Right lobe of liver (tissue), 6 donors: ENCODE data around the gene ZBTB7C. TPM values are rescaled to one million over a fixed set of nuclear protein-coding genes. Genes with fewer than 3 reads are reported as not detected.

Source experiments
- ATAC-seq, 4 donors: fragments of 200-7000 bp; cut with Tn5 transposase; one replicate each; pipeline ENCODE4 v1.9.1; 2020; ENCODE audit warnings: mild to moderate bottlenecking in 4 of 4, moderate library complexity in 4 of 4
- DNase-seq, 3 donors: peaks; one replicate each; pipeline ENCODE4 v3.0.0-alpha.2; 2020
- H3K27ac ChIP-seq, 3 donors: fragments of 200-600 bp; one replicate each; pipeline ENCODE4 v1.8.0; 2022
- H3K27me3 ChIP-seq, 2 donors: fragments of 200-600 bp; one replicate each; pipeline ENCODE4 v1.8.0; 2022
- H3K36me3 ChIP-seq, 4 donors: fragments of 200-600 bp; sonication (generic) in 1 of 4; one replicate each; pipeline versions ENCODE4 v1.5.1 to v1.8.0; 2017 to 2022; ENCODE audit warnings: control low read depth in 1 of 4
- H3K4me1 ChIP-seq, 4 donors: fragments of 200-600 bp; sonication (generic) in 1 of 4; one replicate each; pipeline versions ENCODE4 v1.5.1 to v1.8.0; 2017 to 2022; ENCODE audit warnings: control low read depth in 1 of 4
- H3K4me3 ChIP-seq, 3 donors: fragments of 200-600 bp; one replicate each; pipeline ENCODE4 v1.8.0; 2022
- H3K9me3 ChIP-seq, 4 donors: fragments of 200-600 bp; sonication (generic) in 1 of 4; one replicate each; pipeline versions ENCODE4 v1.5.1 to v1.8.0; 2017 to 2022; ENCODE audit warnings: control low read depth in 1 of 4
- POLR2A ChIP-seq: fragments of 450-650 bp; IDR thresholded peaks from one replicate; pipeline ENCODE4 v1.6.1; 2017; ENCODE audit warnings: antibody characterized with exemption, mild to moderate bottlenecking
- WGBS: methylation state at CpG from one replicate; pipeline ENCODE4 v1.1.6; 2018; ENCODE audit warnings: low coverage, low lambda C conversion rate; ENCODE audit not compliant: insufficient coverage; ENCODE audit errors: missing lambda C conversion rate; 5-methylcytosine and 5-hydroxymethylcytosine counted together
- intact Hi-C, 2 donors: fragments of 100-400 bp; cut with DNase I; formaldehyde crosslinking; loops; one replicate each; pipeline versions ENCODE4 v1.11.2 to v1.14.1; 2022
- total RNA-seq, 6 experiments: library from RNA; depleted of rRNA in 2 of 6; stranded (reverse); fragments of >200 nt in 2 of 6; fragmentation: NEBNext Ultra II Directional in 3 of 6; extraction: Animal tissue kit (Norgen Biotek cat#: 25700) in 3 of 6; gene quantifications; one replicate each; pipeline versions ENCODE4 v1.1.0 to v1.2.4, GENCODE V29; 2016 to 2023
- TF ChIP-seq, protein P1 (sequence below), 4 donors: fragments of 200-600 bp in 3 of 4; fragments of 450-650 bp in 1 of 4; IDR thresholded peaks; one replicate each; pipeline versions ENCODE4 v1.5.1 to v1.8.0; 2016 to 2022; ENCODE audit warnings: antibody characterized with exemption in 4 of 4, mild to moderate bottlenecking in 2 of 4
- donor health status: DM: no; HTN: yes; CAD: no.
- donor health status: DM: no; HTN: no; CAD: no.
- donor health status: DM: no; HTN: no; CAD: no.
- donor health status: DM: no; HTN: yes; CAD: no.
- donor health status: DM: no; HTN: yes; CAD: no.

ZBTB7C gene
- total RNA-seq, 6 experiments from 2014 or later, result 1.1 to 1.7 (median 1.3) TPM

- WGBS, result 93% methylated on average over 3 of the region's 5 CpGs
- Histone ChIP-seq H3K27me3 (no peaks in the 10 kb centered on the region), H3K27ac (no peak overlapping the region), H3K4me1 (no peaks in the 10 kb centered on the region), H3K4me3 (no peak overlapping the region), H3K36me3 (no peaks in the 10 kb centered on the region), H3K9me3 (no peaks in the 10 kb centered on the region)
- DNase-seq (peak in 1 of 3 donors; percentile 15), ATAC-seq (no peak)
- TF ChIP-seq, protein P1, sequence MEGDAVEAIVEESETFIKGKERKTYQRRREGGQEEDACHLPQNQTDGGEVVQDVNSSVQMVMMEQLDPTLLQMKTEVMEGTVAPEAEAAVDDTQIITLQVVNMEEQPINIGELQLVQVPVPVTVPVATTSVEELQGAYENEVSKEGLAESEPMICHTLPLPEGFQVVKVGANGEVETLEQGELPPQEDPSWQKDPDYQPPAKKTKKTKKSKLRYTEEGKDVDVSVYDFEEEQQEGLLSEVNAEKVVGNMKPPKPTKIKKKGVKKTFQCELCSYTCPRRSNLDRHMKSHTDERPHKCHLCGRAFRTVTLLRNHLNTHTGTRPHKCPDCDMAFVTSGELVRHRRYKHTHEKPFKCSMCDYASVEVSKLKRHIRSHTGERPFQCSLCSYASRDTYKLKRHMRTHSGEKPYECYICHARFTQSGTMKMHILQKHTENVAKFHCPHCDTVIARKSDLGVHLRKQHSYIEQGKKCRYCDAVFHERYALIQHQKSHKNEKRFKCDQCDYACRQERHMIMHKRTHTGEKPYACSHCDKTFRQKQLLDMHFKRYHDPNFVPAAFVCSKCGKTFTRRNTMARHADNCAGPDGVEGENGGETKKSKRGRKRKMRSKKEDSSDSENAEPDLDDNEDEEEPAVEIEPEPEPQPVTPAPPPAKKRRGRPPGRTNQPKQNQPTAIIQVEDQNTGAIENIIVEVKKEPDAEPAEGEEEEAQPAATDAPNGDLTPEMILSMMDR (IDR thresholded peaks at IDR 0.05), result peak; percentile 8 to 40 (median 22)
- TF ChIP-seq POLR2A, result no peak
- intact Hi-C loops, result loop anchor here in 1 of 2 donors (10.0 kb wide), 1 partner anchor 283 kb away; no protein-coding TSS in a partner anchor
Observed at GRCh38 chr18:48317781-48318381, 91.3 kb downstream of the ZBTB7C start.

GRCh38 chr18:48316177-48316576 lies 93.0 kb downstream of the ZBTB7C start:
- Histone ChIP-seq H3K4me3 (no peak overlapping the region), H3K9me3 (no peaks in the 10 kb centered on the region), H3K4me1 (no peaks in the 10 kb centered on the region), H3K36me3 (no peaks in the 10 kb centered on the region), H3K27ac (no peak overlapping the region), H3K27me3 (no peaks in the 10 kb centered on the region)
- ATAC-seq, result no peak
- WGBS, result 40% methylated on average over 3 of the region's 3 CpGs
- peak in 1 of 3 donors; percentile 22 for DNase-seq
- intact Hi-C loops, result loop anchor here in 1 of 2 donors (10.0 kb wide), 1 partner anchor 281 kb away; no protein-coding TSS in a partner anchor
- TF ChIP-seq POLR2A, result no peak
- TF ChIP-seq, protein P1 (IDR thresholded peaks at IDR 0.05), result no peak

DNA sequence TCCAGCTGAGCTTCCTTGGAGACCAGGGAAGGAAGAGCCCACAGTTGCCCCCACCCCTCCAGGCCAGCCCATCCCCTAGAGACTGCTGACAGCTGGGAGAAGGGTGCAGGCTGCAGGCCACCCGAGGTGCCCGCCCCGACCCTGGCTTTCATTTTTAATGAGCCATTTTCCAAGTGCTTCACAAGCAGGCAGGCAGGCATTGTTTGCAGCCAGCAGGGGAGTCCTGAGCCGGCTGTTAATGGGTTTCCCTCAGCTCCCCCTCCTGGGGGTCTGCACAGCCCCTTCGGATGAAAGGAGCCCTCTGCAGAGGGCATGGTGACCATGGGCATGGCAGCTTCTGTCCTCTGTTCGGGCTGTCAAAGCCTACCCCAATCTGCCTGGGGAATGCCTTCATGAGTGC lies 94.5 kb downstream of the ZBTB7C start:
- H3K27ac ChIP-seq, result no peak overlapping the region
- H3K27me3 ChIP-seq, result no peaks in the 10 kb centered on the region
- DNase-seq (peak in 1 of 3 donors; percentile 10), ATAC-seq (no peak)
- H3K4me1 ChIP-seq, result no peaks in the 10 kb centered on the region
- TF ChIP-seq POLR2A, result no peak
- TF ChIP-seq, protein P1 (IDR thresholded peaks at IDR 0.05), result no peak
- H3K9me3 ChIP-seq, result no peaks in the 10 kb centered on the region
- no peaks in the 10 kb centered on the region for H3K36me3 ChIP-seq
- WGBS, result 25% methylated on average over 4 of the region's 6 CpGs
- intact Hi-C loops, result loop anchor here in 1 of 2 donors (10.0 kb wide), 1 partner anchor 280 kb away; no protein-coding TSS in a partner anchor
- no peak overlapping the region for H3K4me3 ChIP-seq

GRCh38 chr18:48313792-48314191 lies 95.4 kb downstream of the ZBTB7C start:
- Histone ChIP-seq H3K9me3 (no peaks in the 10 kb centered on the region), H3K4me3 (no peak overlapping the region), H3K4me1 (no peaks in the 10 kb centered on the region), H3K36me3 (no peaks in the 10 kb centered on the region), H3K27me3 (no peaks in the 10 kb centered on the region), H3K27ac (no peak overlapping the region)
- no peak for ATAC-seq
- DNase-seq, result peak in 1 of 3 donors; percentile 7
- intact Hi-C loops, result loop anchor here in 1 of 2 donors (10.0 kb wide), 1 partner anchor 279 kb away; no protein-coding TSS in a partner anchor
- 80% methylated on average over 5 of the region's 6 CpGs for WGBS
- TF ChIP-seq, protein P1 (IDR thresholded peaks at IDR 0.05), result no peak
- no peak for TF ChIP-seq POLR2A
